ENCODE results near the gene SLC25A47. TPM values are rescaled to one million over a fixed set of nuclear protein-coding genes. Genes with fewer than 3 reads are reported as not detected.

The SLC25A47 gene
- total and polyA plus RNA-seq, 9 of the 15 experiments (the other 6 are each of a cell fraction or from before 2014, with no cell fraction given) = 0.09 to 0.23 (median 0.22) TPM; not detected in 6

DNA sequence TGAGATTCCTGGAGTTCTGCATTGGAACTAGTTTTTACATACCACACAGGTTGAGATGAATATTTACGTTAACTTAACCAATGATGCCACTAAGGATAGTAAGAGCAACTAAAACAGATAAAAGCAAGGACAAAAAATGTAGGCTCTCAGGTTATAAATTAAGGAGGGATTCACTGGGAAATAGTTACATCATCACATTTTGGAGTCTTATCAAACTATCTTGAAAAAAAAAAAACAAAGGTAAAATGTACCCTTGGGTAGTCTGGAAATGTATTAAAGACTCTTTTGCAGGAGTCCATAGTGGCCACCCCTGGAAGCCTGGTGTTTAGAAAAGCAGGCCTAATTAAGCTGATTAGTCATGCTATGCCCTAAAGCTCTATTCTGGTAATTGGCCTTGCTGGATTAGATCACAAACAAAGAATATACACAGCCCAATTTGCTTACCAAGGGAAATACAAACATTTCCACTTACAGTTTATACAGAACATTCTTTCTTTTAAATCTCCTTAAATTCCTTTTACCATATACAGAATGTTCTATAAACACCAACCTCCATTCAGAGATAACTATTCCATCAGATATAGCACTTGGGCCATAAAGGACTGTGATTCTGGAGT, 39.3 kb downstream of the SLC25A47 start:
- Histone ChIP-seq H2AFZ (ENCODE audit: low read depth, low read length) (no peak overlapping the region), H3K27me3 (ENCODE audit: control insufficient read depth in 2 of 2, insufficient read depth in 2 of 2, low read length in 2 of 2) (no peaks in the 10 kb centered on the region), H3K4me1 (replicated peaks in 1 of 2; ENCODE audit: control insufficient read depth in 2 of 2, insufficient read depth in 2 of 2, low read length in 2 of 2) (no peaks in the 10 kb centered on the region), H4K20me1 (replicated peaks; ENCODE audit: control insufficient read depth, insufficient read depth, low read length) (0 out of 2 replicates have a peak, but pooled peaks cover 15% of the 10 kb centered on the region), H3K27ac (ENCODE audit: extremely low read depth, low read depth, low read length) (no peak overlapping the region), H3K9me3 (replicated peaks; ENCODE audit: control insufficient read depth, insufficient read depth, low read depth, low read length) (no peaks in the 10 kb centered on the region), H3K79me2 (ENCODE audit: control insufficient read depth, insufficient read depth, low read length) (peaks cover 26% of the 10 kb centered on the region), H3K9me1 (ENCODE audit: control insufficient read depth, insufficient read depth, low read length) (peaks cover 3% of the 10 kb centered on the region), H3K4me3 (no peak overlapping the region), H3K9ac (ENCODE audit: insufficient read depth in 1 of 2, low read depth in 2 of 2, low read length in 2 of 2) (no peak overlapping the region), H3K4me2 (ENCODE audit: insufficient read depth, low read length) (no peak overlapping the region), H3K36me3 (ENCODE audit: control insufficient read depth, insufficient read depth, low read length) (peaks cover 91% of the 10 kb centered on the region)
- in situ Hi-C loops (cut with MboI) = no loop called here
- FAIRE-seq = no peak
- intact Hi-C loops (cut with micrococcal nuclease) = no loop called here
- TF ChIP-seq RBFOX2 (IDR thresholded peaks at IDR 0.05; ENCODE audit: low read depth, low read length) (peak; percentile 52), ZBED1 (IDR thresholded peaks at IDR 0.05) (no peak)
- ATAC-seq = no peak
- BruUV-seq (replicated peaks) = no TSS peak
- no peak for DNase-seq (ENCODE audit: extremely low read depth in 1 of 4, low spot score in 3 of 4)
- POLR2A ChIA-PET = interaction anchor here (0.6 to 4.3 kb wide), 5 partner anchors 9 to 27 kb away, joined by 4 to 39 read pairs (median 14); a partner anchor contains a TSS
- CTCF ChIA-PET (ENCODE audit: low intra/inter-chr PET ratio) = no interaction called here
- 92% methylated on average over 1 of the region's 1 CpG for WGBS (ENCODE audit: insufficient coverage, low coverage, missing lambda C conversion rate)

DNA sequence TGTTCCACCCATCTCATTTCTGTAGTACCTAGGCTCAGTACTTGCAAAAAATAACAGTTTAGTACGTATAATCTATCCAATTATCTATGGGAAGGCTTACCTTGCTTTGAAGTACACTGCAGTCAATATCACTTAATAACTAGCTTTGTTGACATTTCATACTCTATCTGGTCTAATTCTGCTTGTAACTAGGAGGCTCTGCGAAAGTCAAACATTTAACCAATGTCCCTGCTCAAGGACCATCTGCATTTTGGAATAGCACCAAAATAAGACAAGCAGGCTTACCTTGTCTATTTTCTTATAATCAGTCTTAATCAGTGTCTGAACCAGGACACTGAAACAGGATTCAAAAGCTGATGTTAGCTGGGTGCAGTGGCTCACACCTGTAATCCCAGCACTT, 39.9 kb downstream of the SLC25A47 start:
- TF ChIP-seq POLR2G (IDR thresholded peaks at IDR 0.05; ENCODE audit: low read depth, low read length) (0 out of 2 replicates have a peak, but pooled peaks have one; percentile 0), MBD2 (IDR thresholded peaks at IDR 0.05; ENCODE audit: borderline replicate concordance, low read depth) (no peak)
- FAIRE-seq (no peak), ATAC-seq (no peak), DNase-seq (ENCODE audit: extremely low read depth in 1 of 4, low spot score in 3 of 4) (no peak)
- no peak overlapping the region for H3K9ac ChIP-seq (ENCODE audit: insufficient read depth in 1 of 2, low read depth in 2 of 2, low read length in 2 of 2)
- H2AFZ ChIP-seq (ENCODE audit: low read depth, low read length) = no peak overlapping the region
- peaks cover 92% of the 10 kb centered on the region for H3K36me3 ChIP-seq (ENCODE audit: control insufficient read depth, insufficient read depth, low read length)
- H3K9me3 ChIP-seq (replicated peaks; ENCODE audit: control insufficient read depth, insufficient read depth, low read depth, low read length) = no peaks in the 10 kb centered on the region
- ChIA-PET CTCF (ENCODE audit: low intra/inter-chr PET ratio) (interaction anchor here (0.6 kb wide), 1 partner anchor 57 kb away, joined by 3 read pairs; the partner anchor contains the start of gene SLC25A29), POLR2A (interaction anchor here (0.9 to 4.3 kb wide), 3 partner anchors 9 to 14 kb away, joined by 6 to 39 read pairs (median 27); a partner anchor contains a TSS)
- H3K9me1 ChIP-seq (ENCODE audit: control insufficient read depth, insufficient read depth, low read length) = peaks cover 3% of the 10 kb centered on the region
- in situ Hi-C loops (cut with MboI) = no loop called here
- H3K4me1 ChIP-seq (replicated peaks in 1 of 2; ENCODE audit: control insufficient read depth in 2 of 2, insufficient read depth in 2 of 2, low read length in 2 of 2) = no peaks in the 10 kb centered on the region
- peaks cover 33% of the 10 kb centered on the region for H3K79me2 ChIP-seq (ENCODE audit: control insufficient read depth, insufficient read depth, low read length)
- H3K4me3 ChIP-seq = no peak overlapping the region
- no peaks in the 10 kb centered on the region for H3K27me3 ChIP-seq (ENCODE audit: control insufficient read depth in 2 of 2, insufficient read depth in 2 of 2, low read length in 2 of 2)
- 97% methylated on average over 2 of the region's 2 CpGs for WGBS (ENCODE audit: insufficient coverage, low coverage, missing lambda C conversion rate)
- H4K20me1 ChIP-seq (replicated peaks; ENCODE audit: control insufficient read depth, insufficient read depth, low read length) = 0 out of 2 replicates have a peak, but pooled peaks cover 15% of the 10 kb centered on the region
- no TSS peak for BruUV-seq (replicated peaks)
- H3K27ac ChIP-seq (ENCODE audit: extremely low read depth, low read depth, low read length) = no peak overlapping the region
- intact Hi-C loops (cut with micrococcal nuclease) = no loop called here
- H3K4me2 ChIP-seq (ENCODE audit: insufficient read depth, low read length) = no peak overlapping the region

Measured in K562 (cell line).